GM06990 (cell line): ENCODE data around the gene MLLT10.

ENCODE experiments used
- DNase-seq: peaks from one replicate; pipeline ENCODE4 v3.0.0-alpha.2; 2011; ENCODE audit not compliant: insufficient read length; ENCODE audit errors: extremely low read depth
- H3K27me3 ChIP-seq: replicated peaks from 2 replicates; pipeline ENCODE4 v1.6.0; 2011; ENCODE audit warnings: low read length; ENCODE audit not compliant: control insufficient read depth, insufficient read depth
- H3K36me3 ChIP-seq: 2 replicates; pipeline ENCODE4 v1.5.1; 2011; ENCODE audit warnings: low read length; ENCODE audit not compliant: control insufficient read depth, insufficient read depth
- H3K4me3 ChIP-seq: replicated peaks from 2 replicates; pipeline ENCODE4 v1.5.1; 2011; ENCODE audit warnings: low read depth, mild to moderate bottlenecking, control low read depth, low read length
- TF ChIP-seq, protein P1 (sequence below): IDR thresholded peaks from 2 replicates; pipeline ENCODE4 v1.5.1; 2011; ENCODE audit warnings: low read length, control low read depth, mild to moderate bottlenecking, inconsistent platforms; ENCODE audit not compliant: insufficient read depth, poor library complexity, severe bottlenecking

MLLT10 gene

GRCh38 chr10:21527598-21528235 is 6.3 kb upstream of the MLLT10 start:
- DNase-seq = no peak
- no peaks in the 10 kb centered on the region for H3K27me3 ChIP-seq
- TF ChIP-seq, protein P1, sequence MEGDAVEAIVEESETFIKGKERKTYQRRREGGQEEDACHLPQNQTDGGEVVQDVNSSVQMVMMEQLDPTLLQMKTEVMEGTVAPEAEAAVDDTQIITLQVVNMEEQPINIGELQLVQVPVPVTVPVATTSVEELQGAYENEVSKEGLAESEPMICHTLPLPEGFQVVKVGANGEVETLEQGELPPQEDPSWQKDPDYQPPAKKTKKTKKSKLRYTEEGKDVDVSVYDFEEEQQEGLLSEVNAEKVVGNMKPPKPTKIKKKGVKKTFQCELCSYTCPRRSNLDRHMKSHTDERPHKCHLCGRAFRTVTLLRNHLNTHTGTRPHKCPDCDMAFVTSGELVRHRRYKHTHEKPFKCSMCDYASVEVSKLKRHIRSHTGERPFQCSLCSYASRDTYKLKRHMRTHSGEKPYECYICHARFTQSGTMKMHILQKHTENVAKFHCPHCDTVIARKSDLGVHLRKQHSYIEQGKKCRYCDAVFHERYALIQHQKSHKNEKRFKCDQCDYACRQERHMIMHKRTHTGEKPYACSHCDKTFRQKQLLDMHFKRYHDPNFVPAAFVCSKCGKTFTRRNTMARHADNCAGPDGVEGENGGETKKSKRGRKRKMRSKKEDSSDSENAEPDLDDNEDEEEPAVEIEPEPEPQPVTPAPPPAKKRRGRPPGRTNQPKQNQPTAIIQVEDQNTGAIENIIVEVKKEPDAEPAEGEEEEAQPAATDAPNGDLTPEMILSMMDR = no peak
- H3K4me3 ChIP-seq = peak overlapping the region; percentile 60
- H3K36me3 ChIP-seq = no peaks in the 10 kb centered on the region

DNA sequence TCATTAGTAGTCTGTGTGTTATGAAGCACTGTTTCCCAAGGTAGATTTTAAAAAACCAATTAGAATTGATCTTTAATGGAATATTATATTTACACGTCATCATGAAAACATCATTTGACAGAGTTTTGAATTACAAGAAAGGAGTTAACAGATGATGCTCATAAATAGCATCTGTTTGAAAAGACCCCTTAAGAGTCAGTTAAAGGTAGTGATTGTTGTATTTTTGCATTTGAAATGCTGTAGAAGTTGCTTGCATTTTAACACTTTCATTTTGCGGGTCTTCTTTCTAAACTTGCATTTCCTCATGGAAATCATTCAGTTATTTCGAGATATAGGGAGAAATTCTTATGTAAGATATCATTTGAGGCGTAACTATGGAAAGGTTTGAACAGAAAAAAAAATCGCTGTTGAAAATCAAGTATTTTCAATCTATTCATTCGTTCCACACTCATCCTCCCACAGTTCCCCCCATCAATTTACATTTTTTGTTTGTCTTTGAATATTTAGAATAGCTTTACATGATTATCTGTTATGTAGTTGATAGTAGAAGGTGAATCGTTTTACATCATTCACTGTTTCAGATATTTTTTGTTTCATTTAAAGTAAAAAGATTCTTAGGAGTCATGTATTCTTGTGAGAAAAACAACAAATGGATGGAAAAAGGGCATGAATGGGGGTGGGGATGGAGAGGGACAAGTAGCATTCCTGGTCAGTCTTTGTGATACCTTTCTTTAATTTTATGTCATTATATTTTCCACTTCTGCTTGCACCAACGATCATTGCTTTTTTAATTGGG is 5.6 kb upstream of the MLLT10 start:
- no peak overlapping the region for H3K4me3 ChIP-seq
- DNase-seq = no peak
- no peaks in the 10 kb centered on the region for H3K27me3 ChIP-seq
- TF ChIP-seq, protein P1 = no peak
- no peaks in the 10 kb centered on the region for H3K36me3 ChIP-seq

- Histone ChIP-seq H3K36me3 (no peaks in the 10 kb centered on the region), H3K27me3 (no peaks in the 10 kb centered on the region), H3K4me3 (no peak overlapping the region)
- no peak for DNase-seq
- TF ChIP-seq, protein P1 = no peak
Measured at GRCh38 chr10:21529032-21529910, 4.8 kb upstream of the MLLT10 start.

DNA sequence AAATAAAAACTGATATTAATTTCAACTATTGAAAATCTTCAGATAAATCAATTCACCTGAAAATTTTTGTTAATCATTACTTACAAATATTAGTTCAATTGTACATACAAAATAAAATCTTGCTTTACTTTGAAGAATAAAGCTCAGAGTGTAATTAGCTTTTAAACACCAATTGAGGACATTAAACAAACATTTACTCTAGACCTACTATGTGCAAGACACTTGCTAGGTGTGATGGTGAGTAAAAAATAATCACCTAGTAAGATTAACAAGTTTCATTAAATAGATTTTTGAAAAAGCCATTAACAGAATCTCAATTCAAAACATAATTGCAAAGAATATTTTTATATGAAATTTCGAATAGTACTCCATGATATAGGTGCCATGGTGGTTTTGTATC is 3.9 kb upstream of the MLLT10 start:
- no peak for DNase-seq
- Histone ChIP-seq H3K36me3 (no peaks in the 10 kb centered on the region), H3K4me3 (no peak overlapping the region), H3K27me3 (no peaks in the 10 kb centered on the region)
- TF ChIP-seq, protein P1 = no peak

DNA sequence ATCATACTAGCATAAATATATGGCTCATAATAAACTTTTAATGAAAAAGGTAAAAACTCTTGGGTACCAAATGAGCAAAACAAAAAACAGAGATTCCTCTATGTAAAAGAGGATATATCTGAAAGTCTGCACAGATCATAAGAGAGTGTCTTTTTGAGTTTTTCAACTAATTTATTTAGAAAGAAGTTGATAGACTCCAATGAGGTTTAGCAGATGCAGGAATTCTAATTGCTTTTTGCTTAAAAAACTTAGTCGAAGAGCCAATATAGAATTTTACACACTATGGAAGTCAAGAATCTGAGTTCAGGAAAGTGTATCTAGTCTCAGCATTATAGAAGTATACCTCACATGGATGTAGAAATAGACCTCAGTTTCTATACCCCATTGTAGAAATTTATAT is 3.4 kb upstream of the MLLT10 start:
- TF ChIP-seq, protein P1 = no peak
- no peak overlapping the region for H3K4me3 ChIP-seq
- H3K27me3 ChIP-seq = no peaks in the 10 kb centered on the region
- DNase-seq = no peak
- no peaks in the 10 kb centered on the region for H3K36me3 ChIP-seq
